HEK293 (cell line): ENCODE measurements around the gene ZC3H7B.

Experiments
- CTCF ChIA-PET: fragments of 350-600 bp; formaldehyde crosslinking; extraction: SDS; loops from one replicate; lab custom pipeline; 2021; ENCODE audit warnings: antibody characterized with exemption; lab: Yijun Ruan, JAX
- POLR2A ChIA-PET: fragments of 300-600 bp; formaldehyde crosslinking; extraction: SDS; loops from one replicate; lab custom pipeline; 2020; ENCODE audit warnings: antibody characterized with exemption, inconsistent platforms; lab: Yijun Ruan, JAX
- H3K27ac ChIP-seq: fragments of 200-500 bp; sonication (Bioruptor generic); 2 replicates; pipeline ENCODE4 v1.5.1; 2014; ENCODE audit warnings: low read depth, low read length, control low read depth, inconsistent platforms; ENCODE audit errors: extremely low read depth
- H3K36me3 ChIP-seq, 2 experiments: fragments of 200-500 bp in 1 of 2; sonication (Bioruptor generic) in 1 of 2; 1 replicate in 1 of 2; 2 replicates in 1 of 2; pipeline ENCODE4 v1.5.1; 2014 to 2017; ENCODE audit warnings: inconsistent platforms in 2 of 2, low read length in 2 of 2; ENCODE audit not compliant: control insufficient read depth in 2 of 2, insufficient read depth in 1 of 2
- H3K4me1 ChIP-seq: fragments of 200-500 bp; sonication (Bioruptor generic); 2 replicates; pipeline ENCODE4 v1.5.1; 2014; ENCODE audit warnings: mild to moderate bottlenecking, low read length, inconsistent platforms; ENCODE audit not compliant: control insufficient read depth, insufficient read depth
- H3K4me3 ChIP-seq: 2 replicates; pipeline ENCODE4 v1.5.1; 2011; ENCODE audit warnings: low read depth, mild to moderate bottlenecking, control low read depth, low read length, moderate library complexity
- H3K9me3 ChIP-seq: fragments of 200-500 bp; sonication (Bioruptor generic); 2 replicates; pipeline ENCODE4 v1.5.1; 2014; ENCODE audit warnings: low read depth, low read length, inconsistent platforms; ENCODE audit not compliant: control insufficient read depth, insufficient read depth
- GLI2 ChIP-seq: fragments of 450-650 bp; formaldehyde crosslinking; IDR thresholded peaks from 2 replicates; pipeline ENCODE4; 2017; ENCODE audit warnings: missing biosample characterization, missing genetic modification characterization, low read depth, borderline replicate concordance
- GLIS1 ChIP-seq: fragments of 450-650 bp; formaldehyde crosslinking; IDR thresholded peaks from 2 replicates; pipeline ENCODE4 v1.5.1; 2016; ENCODE audit warnings: missing biosample characterization, missing genetic modification characterization
- HOXA7 ChIP-seq: sonication (generic); formaldehyde crosslinking; IDR thresholded peaks from 2 replicates; pipeline ENCODE4 v1.8.1; 2022; ENCODE audit warnings: missing genetic modification reagents, borderline replicate concordance
- RBAK ChIP-seq: fragments of 450-650 bp; formaldehyde crosslinking; IDR thresholded peaks from 2 replicates; pipeline ENCODE4 v1.5.1; 2016; ENCODE audit warnings: missing biosample characterization, missing genetic modification characterization
- SCRT2 ChIP-seq: fragments of 450-650 bp; formaldehyde crosslinking; IDR thresholded peaks from 2 replicates; pipeline ENCODE4 v1.5.1; 2016; ENCODE audit warnings: missing biosample characterization, missing genetic modification characterization
- ZNF155 ChIP-seq: fragments of 450-650 bp; formaldehyde crosslinking; IDR thresholded peaks from 2 replicates; pipeline ENCODE4 v1.5.1; 2016; ENCODE audit warnings: missing biosample characterization, missing genetic modification characterization
- ZNF174 ChIP-seq: fragments of 450-650 bp; formaldehyde crosslinking; IDR thresholded peaks from 2 replicates; pipeline ENCODE4 v1.5.0; 2017; ENCODE audit warnings: missing biosample characterization, mild to moderate bottlenecking, missing genetic modification characterization
- ZNF19 ChIP-seq: fragments of 450-650 bp; formaldehyde crosslinking; IDR thresholded peaks from 2 replicates; pipeline ENCODE4; 2016; ENCODE audit warnings: missing biosample characterization, missing genetic modification characterization, low read depth
- ZNF311 ChIP-seq: fragments of 450-650 bp; formaldehyde crosslinking; IDR thresholded peaks from 2 replicates; pipeline ENCODE4 v1.5.1; 2017; ENCODE audit warnings: missing biosample characterization, missing genetic modification characterization, borderline replicate concordance
- ZNF629 ChIP-seq: fragments of 450-650 bp; formaldehyde crosslinking; IDR thresholded peaks from 2 replicates; pipeline ENCODE4 v1.5.1; 2017; ENCODE audit warnings: missing biosample characterization, missing genetic modification characterization
- ZNF785 ChIP-seq: fragments of 450-650 bp; formaldehyde crosslinking; IDR thresholded peaks from 2 replicates; pipeline ENCODE4 v1.5.1; 2016; ENCODE audit warnings: missing biosample characterization, missing genetic modification characterization
- ZSCAN23 ChIP-seq: fragments of 450-650 bp; formaldehyde crosslinking; IDR thresholded peaks from 2 replicates; pipeline ENCODE4 v1.5.1; 2016; ENCODE audit warnings: missing biosample characterization, missing genetic modification characterization
- TF ChIP-seq, protein P1 (sequence below): sonication (generic); formaldehyde crosslinking; IDR thresholded peaks from 2 replicates; pipeline ENCODE4 v1.8.1; 2022; ENCODE audit warnings: mild to moderate bottlenecking, moderate library complexity, missing genetic modification reagents
- TF ChIP-seq, protein P2 (sequence below): fragments of 450-650 bp; formaldehyde crosslinking; IDR thresholded peaks from 2 replicates; pipeline ENCODE4 v1.5.1; 2016; ENCODE audit warnings: missing biosample characterization, missing genetic modification characterization
- TF ChIP-seq, protein P3 (sequence below): fragments of 450-650 bp; formaldehyde crosslinking; IDR thresholded peaks from 2 replicates; pipeline ENCODE4 v1.5.1; 2016; ENCODE audit warnings: missing biosample characterization, missing genetic modification characterization

ZC3H7B gene

DNA sequence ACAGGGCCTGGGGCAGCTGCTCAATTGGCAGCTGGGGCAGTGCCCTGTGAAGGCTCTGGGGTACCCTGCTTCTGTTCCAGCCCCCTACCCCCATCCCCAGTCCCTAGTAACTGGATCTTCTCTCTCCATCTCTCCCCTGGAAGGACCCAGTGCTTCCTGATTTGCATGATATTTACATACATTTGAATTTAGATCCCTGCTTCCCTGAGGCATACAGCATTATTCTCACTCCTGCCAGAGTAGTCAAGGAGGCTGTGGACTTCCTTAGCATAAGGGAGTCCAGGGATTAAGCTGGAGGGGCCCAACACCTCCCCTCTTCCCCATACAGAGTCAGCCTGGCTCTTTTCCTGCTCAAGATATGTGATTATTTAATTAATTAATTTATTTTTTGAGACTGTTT lies 105.1 kb downstream of the ZC3H7B start (continued):
- TF ChIP-seq ZNF155 (tag by site-specific recombination) (no peak), RBAK (no peak), ZNF629 (tag by site-specific recombination) (no peak)

DNA sequence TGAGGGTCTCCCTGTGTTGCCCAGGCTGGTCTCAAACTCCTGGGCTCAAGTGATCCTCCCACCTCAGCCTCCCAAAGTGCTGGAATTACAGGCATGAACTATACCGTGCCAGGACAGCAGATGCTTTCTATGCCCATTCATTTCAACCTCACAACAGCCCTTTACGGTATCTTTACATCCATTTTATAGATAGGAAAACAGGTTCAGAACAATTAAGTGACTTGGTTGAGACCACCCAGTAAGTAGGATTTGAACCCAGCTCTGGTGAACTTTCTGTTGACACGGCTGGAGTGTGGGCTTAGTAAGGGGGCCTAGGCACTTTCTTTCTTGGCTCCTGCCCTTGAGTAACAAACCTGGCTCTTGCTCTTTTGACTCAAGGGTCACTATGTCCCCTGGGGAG lies 106.1 kb downstream of the ZC3H7B start:
- Histone ChIP-seq H3K27ac (no peak overlapping the region), H3K9me3 (no peaks in the 10 kb centered on the region), H3K36me3 (no peaks in the 10 kb centered on the region), H3K4me3 (no peak overlapping the region)
- ChIA-PET CTCF (interaction anchor here (0.7 to 11.6 kb wide), 2 partner anchors 110 to 132 kb away, joined by 3 to 301 read pairs; no protein-coding TSS in a partner anchor), POLR2A (no interaction called here)
- no peak for TF ChIP-seq GLI2 (tag by site-specific recombination)
- TF ChIP-seq HOXA7 (CRISPR knock-in tag) = no peak
- TF ChIP-seq SCRT2 (tag by site-specific recombination) = no peak
- no peak for TF ChIP-seq ZNF311 (tag by site-specific recombination)
- TF ChIP-seq ZNF19 (tag by site-specific recombination) = no peak
- no peak for TF ChIP-seq ZSCAN23
- TF ChIP-seq, all 188 proteins: peak for 0
- H3K4me1 ChIP-seq = no peaks in the 10 kb centered on the region

DNA sequence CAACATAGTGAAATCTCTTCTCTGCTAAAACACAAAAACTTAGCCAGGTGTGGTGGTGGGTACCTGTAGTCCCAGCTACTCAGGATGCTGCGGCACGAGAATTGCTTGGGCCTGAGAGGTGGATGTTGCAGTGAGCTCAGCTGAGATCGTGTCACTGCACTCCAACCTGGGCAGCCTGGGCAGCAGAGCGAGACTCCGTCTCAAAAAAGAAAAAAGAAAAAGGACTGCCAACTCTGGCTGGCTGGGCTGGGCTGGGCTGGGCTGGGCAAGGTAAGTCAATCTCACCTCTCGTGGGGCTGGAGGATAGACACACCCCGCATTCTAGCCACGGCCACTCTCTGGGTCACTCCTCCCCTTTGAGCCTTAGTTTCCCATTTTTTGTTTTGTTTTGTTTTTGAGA lies 107.3 kb downstream of the ZC3H7B start:
- ChIA-PET CTCF (interaction anchor here (0.6 to 3.2 kb wide), 4 partner anchors 36 to 466 kb away, joined by 3 to 23 read pairs (median 4); no protein-coding TSS in a partner anchor), POLR2A (interaction anchor here (0.5 to 1.0 kb wide), 5 partner anchors 60 to 373 kb away, joined by 3 to 11 read pairs (median 4); partner anchors contain the start of genes ACO2 and PHF5A)
- H3K36me3 ChIP-seq = no peaks in the 10 kb centered on the region
- no peak overlapping the region for H3K27ac ChIP-seq
- no peaks in the 10 kb centered on the region for H3K4me1 ChIP-seq
- TF ChIP-seq ZNF785 (tag by site-specific recombination) = no peak
- TF ChIP-seq GLIS1 = no peak
- TF ChIP-seq, protein P1, sequence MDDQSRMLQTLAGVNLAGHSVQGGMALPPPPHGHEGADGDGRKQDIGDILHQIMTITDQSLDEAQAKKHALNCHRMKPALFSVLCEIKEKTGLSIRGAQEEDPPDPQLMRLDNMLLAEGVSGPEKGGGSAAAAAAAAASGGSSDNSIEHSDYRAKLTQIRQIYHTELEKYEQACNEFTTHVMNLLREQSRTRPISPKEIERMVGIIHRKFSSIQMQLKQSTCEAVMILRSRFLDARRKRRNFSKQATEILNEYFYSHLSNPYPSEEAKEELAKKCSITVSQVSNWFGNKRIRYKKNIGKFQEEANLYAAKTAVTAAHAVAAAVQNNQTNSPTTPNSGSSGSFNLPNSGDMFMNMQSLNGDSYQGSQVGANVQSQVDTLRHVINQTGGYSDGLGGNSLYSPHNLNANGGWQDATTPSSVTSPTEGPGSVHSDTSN (CRISPR knock-in tag) = no peak
- TF ChIP-seq ZNF174 (tag by site-specific recombination) = no peak
- TF ChIP-seq, protein P2, sequence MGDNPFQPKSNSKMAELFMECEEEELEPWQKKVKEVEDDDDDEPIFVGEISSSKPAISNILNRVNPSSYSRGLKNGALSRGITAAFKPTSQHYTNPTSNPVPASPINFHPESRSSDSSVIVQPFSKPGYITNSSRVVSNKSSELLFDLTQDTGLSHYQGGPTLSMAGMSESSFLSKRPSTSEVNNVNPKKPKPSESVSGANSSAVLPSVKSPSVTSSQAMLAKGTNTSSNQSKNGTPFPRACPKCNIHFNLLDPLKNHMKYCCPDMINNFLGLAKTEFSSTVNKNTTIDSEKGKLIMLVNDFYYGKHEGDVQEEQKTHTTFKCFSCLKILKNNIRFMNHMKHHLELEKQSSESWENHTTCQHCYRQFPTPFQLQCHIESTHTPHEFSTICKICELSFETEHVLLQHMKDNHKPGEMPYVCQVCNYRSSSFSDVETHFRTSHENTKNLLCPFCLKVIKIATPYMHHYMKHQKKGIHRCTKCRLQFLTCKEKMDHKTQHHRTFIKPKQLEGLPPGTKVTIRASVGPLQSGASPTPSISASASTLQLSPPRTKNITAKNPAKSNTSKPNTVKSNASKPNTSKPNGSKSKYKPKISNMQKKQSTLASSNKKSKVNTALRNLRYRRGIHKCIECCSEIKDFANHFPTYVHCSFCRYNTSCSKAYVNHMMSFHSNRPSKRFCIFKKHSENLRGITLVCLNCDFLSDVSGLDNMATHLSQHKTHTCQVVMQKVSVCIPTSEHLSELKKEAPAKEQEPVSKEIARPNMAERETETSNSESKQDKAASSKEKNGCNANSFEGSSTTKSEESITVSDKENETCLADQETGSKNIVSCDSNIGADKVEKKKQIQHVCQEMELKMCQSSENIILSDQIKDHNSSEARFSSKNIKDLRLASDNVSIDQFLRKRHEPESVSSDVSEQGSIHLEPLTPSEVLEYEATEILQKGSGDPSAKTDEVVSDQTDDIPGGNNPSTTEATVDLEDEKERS (tag by site-specific recombination) = no peak
- TF ChIP-seq, protein P3, sequence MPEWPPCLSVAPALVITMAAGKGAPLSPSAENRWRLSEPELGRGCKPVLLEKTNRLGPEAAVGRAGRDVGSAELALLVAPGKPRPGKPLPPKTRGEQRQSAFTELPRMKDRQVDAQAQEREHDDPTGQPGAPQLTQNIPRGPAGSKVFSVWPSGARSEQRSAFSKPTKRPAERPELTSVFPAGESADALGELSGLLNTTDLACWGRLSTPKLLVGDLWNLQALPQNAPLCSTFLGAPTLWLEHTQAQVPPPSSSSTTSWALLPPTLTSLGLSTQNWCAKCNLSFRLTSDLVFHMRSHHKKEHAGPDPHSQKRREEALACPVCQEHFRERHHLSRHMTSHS (tag by site-specific recombination) = no peak
- no peak overlapping the region for H3K4me3 ChIP-seq
- no peaks in the 10 kb centered on the region for H3K9me3 ChIP-seq
